Skin of body (tissue), 2 donors: ENCODE results near the gene VAT1L. TPM values are rescaled to one million over a fixed set of nuclear protein-coding genes. Genes with fewer than 3 reads are reported as not detected.
A peak's percentile ranks its signal among the peaks of the same experiment; 100 is the strongest.
"Not testable (repeated sequence)": the region's sequence is repeated elsewhere in the genome, so short reads cannot be mapped to it uniquely, and the experiment has no call there.

ENCODE experiments used
- DNase-seq: peaks from one replicate; lab custom pipeline; 2025; lab: John Stamatoyannopoulos, UW
- total RNA-seq: library from RNA; depleted of rRNA; stranded (reverse); fragments of >200 nt; gene quantifications from one replicate; pipeline ENCODE4 v1.2.3, GENCODE V29; 2014

Gene VAT1L
- total RNA-seq, 1 donor from 2014 or later, result 2.4 TPM

DNA sequence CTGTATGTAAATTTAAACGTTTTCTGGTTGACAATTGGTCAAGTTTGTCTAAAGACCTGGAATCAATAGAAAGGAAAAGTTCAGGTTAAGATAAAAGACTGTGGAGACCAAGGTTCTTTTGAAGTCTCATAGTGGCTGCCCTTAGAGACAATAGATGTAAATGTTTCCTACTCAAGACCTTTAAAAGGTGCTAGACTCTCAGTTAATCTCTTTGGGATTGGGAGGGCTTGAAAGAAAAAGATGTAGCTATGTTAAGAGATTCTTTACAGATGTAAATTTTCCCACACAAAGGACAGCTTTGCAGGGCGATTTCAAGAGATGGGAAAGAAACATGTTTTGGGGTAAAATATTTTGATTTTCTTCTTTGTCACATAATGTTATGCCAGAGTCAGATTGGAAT, 204.0 kb downstream of the VAT1L start:
- DNase-seq, result not testable (repeated sequence)

DNA sequence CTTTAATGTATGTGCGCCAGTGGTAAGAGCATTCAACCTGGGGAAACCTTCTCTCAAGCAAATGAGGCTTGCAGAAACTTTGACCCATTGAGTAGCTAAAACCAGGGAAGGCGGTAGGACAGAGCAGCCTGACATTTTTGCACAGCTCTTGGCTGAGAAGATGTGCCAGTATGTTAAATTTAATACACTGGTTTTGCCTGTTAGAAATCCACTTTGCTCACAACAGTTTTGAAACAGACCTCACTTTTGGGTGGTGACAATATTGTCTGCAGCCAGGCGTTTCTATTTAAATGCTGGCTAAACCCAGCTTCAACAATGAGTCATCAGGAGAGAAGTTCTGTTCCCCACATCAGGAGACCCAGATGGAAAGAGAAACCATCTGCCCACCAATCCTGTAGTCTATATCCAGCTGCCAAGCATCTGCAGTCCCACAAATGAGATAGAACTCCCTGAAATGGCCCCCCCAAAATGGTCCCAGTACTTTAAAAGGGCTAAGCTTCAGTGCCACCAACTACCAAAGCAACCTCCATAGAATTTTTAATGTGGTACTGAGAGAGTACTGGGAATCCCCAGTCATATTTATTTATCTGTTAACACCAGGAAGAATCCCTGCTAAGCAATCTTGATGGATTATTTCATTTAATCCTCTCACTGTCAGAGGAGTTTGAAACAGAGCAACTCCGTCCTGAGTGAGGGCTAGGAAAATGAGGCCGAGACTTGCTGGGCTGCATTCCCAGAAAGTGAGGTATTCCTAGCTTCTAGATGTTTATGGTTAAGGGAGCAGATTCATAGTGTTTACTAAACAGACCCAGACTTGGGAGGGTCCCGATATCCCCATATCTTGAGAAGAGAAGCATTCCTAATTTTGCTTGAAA, 205.0 kb downstream of the VAT1L start:
- DNase-seq, result peak; percentile 92

DNA sequence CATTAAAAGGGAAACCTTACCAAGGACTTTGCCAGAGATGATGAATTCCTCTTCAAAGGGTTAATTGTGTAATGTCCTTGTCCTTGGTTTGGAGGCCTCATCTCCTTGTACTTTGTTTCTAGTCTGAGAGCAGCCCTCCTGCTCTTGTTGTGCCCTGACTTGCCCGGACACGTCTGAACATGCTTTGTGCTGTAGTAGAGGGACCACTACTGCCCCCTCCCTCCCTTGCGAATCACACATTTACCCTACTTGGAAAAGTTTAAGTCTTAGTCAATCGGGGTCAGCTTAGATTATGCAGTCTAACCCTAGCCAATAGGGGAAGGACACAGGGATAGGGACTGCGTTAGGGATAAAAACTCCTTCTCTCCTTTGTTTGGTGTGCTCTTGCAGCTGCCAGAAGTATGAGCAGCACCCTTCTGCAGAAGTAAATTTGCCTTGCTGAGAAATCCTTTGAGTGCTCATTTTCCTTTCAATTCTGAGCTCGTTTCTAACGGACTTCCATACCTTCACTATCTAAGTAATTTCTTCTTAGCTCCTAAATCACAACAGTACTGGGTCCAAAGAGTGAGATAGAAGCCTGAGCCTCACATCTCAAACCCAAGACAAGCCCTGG, 207.6 kb downstream of the VAT1L start:
- no peak for DNase-seq

DNA sequence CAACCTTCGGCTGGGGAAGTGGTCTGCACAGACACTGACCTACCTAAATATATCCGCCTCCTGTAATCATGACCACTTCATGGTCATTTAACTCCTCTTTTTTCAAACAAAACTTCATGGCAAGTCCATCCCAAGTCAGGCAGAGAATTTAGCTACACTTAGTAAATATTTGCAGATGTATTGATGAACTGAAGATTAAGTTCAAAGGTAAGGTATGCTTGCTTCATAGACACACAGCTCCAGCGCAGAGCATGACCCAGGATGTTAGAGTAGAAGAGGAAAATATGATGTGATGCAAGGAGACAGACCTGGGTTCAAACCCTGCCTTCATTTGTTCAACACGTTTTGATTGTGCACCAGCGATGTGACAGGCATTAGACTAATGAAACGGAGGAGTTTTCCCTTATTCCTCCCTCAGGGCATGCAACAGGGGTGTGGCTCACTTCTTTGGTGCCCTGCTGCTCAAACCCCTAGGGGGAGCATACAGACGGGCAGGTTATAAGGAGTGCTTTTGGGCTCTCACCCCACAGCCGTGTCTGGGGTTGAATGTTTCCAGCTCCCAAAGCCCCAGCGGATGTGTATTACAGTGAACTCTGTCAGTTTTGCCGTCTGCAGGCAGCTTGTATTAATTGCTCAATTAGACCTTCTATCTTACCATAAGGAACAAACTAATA, 210.1 kb downstream of the VAT1L start:
- DNase-seq, result no peak

DNA sequence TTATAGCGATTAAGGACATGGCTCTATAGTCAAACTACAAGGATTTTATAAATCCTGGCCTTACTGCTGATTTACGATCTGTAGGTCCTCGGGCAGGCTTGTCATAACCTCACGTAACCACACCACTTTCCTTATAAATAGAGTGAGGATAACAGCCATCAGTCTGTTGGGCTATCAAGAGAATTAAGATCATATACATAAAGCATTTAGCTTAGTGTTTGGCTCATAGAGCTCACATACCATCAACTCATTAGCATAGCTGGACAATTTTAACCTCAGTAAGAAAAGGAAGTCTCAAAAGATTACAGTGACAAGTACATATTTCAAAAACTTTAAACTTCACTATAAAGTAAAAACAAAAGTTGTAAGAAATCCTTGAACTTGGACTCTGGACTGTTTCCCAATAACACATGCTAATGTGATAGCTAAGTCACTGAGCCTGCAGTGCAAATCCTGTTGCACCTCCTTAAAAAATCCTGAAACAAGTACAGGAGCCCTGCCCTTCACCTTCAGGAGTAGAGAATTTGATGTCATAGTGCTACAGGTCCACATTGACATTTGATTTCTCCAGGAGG, 213.2 kb downstream of the VAT1L start:
- DNase-seq, result no peak

DNA sequence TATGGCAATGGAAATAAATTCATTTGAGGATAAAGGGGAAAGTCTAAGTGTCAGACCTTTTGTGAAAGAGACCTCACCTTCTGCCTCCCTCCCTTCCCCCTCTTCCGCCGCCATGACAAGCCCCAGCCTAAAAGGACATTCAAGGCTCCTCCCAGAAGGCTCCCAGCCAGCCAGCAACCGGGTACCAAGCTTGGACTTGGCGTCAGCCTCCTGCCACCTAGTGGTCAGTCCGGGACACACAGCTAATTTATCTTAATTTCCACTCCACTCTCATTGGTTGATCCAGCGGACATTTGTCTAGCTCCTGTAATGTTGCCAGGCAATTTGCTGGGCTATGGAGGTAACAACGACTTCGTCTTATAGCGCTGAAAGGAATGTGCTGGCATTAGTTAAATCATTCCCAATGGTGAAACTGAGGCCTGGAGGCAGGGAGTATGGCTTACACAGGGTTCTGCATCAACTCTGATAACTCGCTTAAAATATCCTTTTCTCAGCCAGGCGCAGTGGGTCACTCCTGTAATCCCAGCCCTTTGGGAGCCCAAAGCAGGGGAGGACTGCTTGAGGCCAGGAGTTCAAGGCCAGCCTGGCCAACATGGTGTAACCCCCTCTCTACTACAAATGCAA, 214.7 kb downstream of the VAT1L start:
- DNase-seq, result peak; percentile 50

DNA sequence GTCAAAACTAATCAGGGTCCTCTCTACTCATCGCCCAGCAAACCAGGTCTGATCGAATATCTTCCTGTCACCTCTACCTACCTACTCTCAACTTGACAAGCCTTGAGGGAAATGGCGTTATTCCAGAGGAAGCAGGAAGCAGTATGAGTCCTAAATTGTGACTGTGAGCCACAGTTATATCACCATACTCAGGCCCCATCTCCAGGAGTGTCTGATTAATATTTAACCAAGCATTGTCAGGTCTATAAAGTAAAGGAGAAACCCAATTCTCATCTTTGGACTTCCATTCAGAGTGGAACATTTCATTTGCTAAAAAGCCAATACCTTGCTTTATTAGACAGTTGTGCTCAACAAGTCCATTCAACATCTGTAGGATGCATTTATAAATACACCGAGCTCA, 216.2 kb downstream of the VAT1L start:
- DNase-seq, result no peak

DNA sequence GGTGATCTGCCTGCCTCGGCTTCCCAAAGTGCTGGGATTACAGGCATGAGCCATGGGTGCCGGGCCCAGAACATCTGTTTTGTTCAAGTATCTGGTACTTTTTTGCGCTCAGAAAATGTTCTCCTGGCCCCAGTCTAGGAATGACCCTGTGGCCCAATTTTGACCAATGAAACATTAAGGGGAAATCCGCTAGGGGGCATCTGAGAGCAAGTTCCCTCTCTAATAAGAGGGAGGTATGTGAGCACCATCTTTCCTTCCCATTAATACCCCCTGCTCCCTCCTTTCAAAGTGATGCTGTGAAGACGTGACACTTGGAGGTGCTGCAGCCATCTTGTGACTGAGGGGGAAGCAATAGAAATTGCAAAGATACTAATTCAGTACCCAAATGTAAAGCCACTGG, 217.5 kb downstream of the VAT1L start:
- no peak for DNase-seq

DNA sequence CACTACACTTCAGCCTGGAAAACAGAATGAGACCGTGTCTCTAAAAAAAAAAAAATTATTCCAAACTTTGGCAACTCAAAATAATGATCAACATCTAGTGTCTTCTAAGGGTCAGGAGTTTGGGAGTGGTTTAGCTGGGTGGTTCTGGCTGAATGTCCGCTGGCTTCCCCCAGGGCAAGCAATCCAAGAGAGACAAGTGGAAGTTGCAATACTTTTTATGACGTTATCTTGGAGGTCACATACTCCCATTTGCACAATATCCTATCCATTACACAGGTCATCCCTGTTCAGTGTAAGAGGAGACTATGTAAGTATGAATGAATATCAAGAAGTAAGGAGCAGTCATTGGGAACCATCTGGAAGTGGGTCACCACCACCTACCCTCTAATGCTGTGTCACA, 218.8 kb downstream of the VAT1L start:
- DNase-seq, result no peak

DNA sequence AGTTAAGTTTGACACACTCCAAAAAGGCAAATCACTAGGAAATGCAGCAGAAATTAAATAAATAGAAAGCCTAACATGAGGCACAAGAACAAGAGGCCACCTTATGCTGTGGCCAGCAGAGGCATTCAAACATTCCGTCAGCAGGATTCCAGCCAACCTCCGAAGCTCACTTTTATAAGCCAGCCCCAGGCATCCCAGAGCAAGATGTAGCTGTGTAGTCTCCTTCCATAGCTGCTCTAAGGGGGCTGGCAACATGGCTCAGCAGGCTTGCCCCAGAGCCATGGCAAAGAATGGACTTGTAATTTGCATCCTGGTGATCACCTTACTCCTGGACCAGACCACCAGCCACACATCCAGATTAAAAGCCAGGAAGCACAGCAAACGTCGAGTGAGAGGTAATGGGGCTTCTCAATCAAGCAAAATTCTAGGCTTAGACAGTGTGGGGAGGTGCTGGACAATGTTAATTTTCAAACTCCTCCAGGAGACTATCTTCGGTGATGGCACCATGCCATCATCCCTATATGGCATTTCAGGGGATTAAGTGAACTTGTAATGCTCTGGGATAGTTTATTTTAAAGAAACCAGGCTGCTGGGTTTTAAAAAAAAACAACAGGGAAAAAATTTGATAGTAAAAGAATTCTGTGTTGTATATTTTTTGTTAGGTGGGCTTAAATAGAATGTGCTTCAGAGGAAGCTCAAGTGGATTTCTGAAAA, 234.1 kb downstream of the VAT1L start, which contains the start of gene CLEC3A:
CLEC3A (plus strand) TSS at position 202 of the 714 bp plus-strand sequence; CDS start at position 281, 79 bp downstream.
- no peak for DNase-seq

DNA sequence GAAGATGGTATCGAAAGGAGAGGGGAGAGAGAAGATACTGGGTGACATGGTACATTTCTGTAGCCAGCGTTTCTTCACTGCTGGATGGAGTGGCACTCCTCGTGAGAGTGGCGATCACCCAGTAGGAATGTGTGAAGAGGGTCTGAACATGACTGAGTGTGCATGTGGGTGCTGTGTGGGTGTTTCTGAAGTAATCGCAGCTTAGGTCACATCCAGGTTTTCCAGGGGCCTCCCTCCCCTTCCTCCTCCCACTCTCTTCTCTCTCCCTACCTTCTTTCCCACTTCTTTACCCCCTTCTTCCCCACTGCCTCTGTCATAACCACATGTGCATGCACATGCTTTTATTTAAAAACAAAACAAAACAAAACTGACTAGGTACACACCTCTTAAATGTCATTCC, 235.8 kb downstream of the VAT1L start:
- no peak for DNase-seq

DNA sequence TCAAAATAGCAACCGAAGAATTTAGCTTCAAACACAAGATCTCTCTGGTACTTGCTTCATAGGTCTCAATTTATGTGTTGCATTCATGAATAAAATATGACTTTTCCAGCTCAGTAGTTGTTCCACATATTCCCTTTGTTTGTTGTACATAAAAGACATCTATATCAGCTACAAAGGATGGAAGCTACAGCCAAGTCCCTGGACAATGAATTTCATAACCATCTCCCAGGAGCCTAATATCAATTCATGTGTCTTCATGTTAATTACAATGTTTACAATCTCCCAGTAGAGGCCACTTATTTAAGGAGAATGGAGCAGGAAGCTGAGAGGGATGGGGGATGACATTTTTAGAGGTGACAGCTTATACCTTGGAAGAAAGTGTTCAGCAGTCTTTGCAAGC, 237.3 kb downstream of the VAT1L start:
- no peak for DNase-seq

DNA sequence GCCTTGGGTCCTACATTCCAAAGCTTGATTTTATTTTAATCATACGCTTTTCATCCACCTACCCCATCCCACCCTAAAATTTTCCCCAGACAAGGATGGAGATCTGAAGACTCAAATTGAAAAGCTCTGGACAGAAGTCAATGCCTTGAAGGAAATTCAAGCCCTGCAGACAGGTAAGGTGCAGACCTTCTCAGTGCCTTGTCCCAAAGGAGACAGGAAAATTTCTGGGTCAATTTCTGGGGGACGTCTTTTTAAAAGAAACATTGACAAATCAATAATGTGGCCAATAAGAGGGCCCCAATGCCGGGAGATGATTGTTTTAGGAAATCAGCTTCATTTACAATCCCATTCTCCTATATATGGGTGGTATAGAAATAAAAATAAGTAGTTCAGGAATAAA, 239.7 kb downstream of the VAT1L start:
- no peak for DNase-seq

Other genes starting within 250 kb of the VAT1L start
- 9.9 TPM for gene NUDT7, start 66.0 kb upstream of the VAT1L start, total RNA-seq
- gene CLEC3A, start 234.0 kb downstream of the VAT1L start, total RNA-seq, result not detected